ENCODE measurements around the gene SH3PXD2A. TPM values are rescaled to one million over a fixed set of nuclear protein-coding genes. Genes with fewer than 3 reads are reported as not detected.

SH3PXD2A gene
- total and polyA plus RNA-seq, 2 of the 4 experiments (the other 2 are of a cell fraction), result 6.3 to 23.0 TPM

GRCh38 chr10:103783681-103784080 lies 71.7 kb downstream of the SH3PXD2A start:
- Histone ChIP-seq H4K91ac (ENCODE audit: insufficient read depth, low read depth, low read length) (no peak overlapping the region), H3K4ac (ENCODE audit: low read depth, low read length) (no peak overlapping the region), H3K9ac (ENCODE audit: low read depth, low read length) (no peak overlapping the region), H2AK9ac (replicated peaks; ENCODE audit: low read depth, low read length, poor library complexity) (no peak overlapping the region), H4K20me1 (ENCODE audit: insufficient read depth, low read length) (peaks cover 13% of the 10 kb centered on the region; the same call in 1 of the 2 replicates), H4K5ac (ENCODE audit: low read depth, low read length) (no peak overlapping the region), H2BK5ac (ENCODE audit: low read depth, low read length, poor library complexity, severe bottlenecking) (no peak overlapping the region), H3K79me1 (ENCODE audit: low read depth in 1 of 2, low read length in 2 of 2) (peaks cover 0 to 17% of the 10 kb centered on the region in 2 experiments; a peak in 2 of 4 replicates), H3K27ac (ENCODE audit: insufficient read depth, low read length) (no peak overlapping the region), H2BK120ac (ENCODE audit: low read depth, low read length) (no peak overlapping the region), H3K18ac (ENCODE audit: low read depth, low read length) (no peak overlapping the region), H3K36me3 (ENCODE audit: control insufficient read depth, insufficient read depth, low read length) (no peaks in the 10 kb centered on the region), H3K56ac (ENCODE audit: extremely low read depth, insufficient read depth, low read length) (no peak overlapping the region), H3K9me3 (ENCODE audit: control insufficient read depth, insufficient read depth, low read length) (peaks cover 4% of the 10 kb centered on the region), H3K4me3 (ENCODE audit: insufficient read depth, low read depth, low read length) (no peak overlapping the region), H2BK15ac (ENCODE audit: low read depth, low read length) (no peak overlapping the region), H3K9me1 (ENCODE audit: insufficient read depth, low read length) (peaks cover 22% of the 10 kb centered on the region), H3K4me1 (ENCODE audit: control insufficient read depth, insufficient read depth, low read length) (peaks cover 16% of the 10 kb centered on the region), H3K23ac (ENCODE audit: low read depth, low read length) (no peak overlapping the region), H3K14ac (replicated peaks; ENCODE audit: low read depth, low read length) (no peak overlapping the region), H3K4me2 (ENCODE audit: low read depth, low read length) (no peak overlapping the region), H2BK20ac (ENCODE audit: low read depth, low read length) (no peak overlapping the region), H2AK5ac (ENCODE audit: low read depth, low read length) (no peak overlapping the region), H2AFZ (replicated peaks; ENCODE audit: low read length, poor library complexity) (no peak overlapping the region), H3K27me3 (ENCODE audit: control insufficient read depth, insufficient read depth, low read length) (no peaks in the 10 kb centered on the region), H4K8ac (ENCODE audit: low read depth in 2 of 2, low read length in 2 of 2) (no peak overlapping the region)
- no peak for DNase-seq
- BruUV-seq (replicated peaks), result no TSS peak
- no peak for TF ChIP-seq BHLHE40 (IDR thresholded peaks at IDR 0.05; ENCODE audit: low read depth, low read length)
- TF ChIP-seq RCOR1 (IDR thresholded peaks at IDR 0.05; ENCODE audit: insufficient replicate concordance, low read length), result no peak
- no peak for TF ChIP-seq CEBPB (IDR thresholded peaks at IDR 0.05; ENCODE audit: low read depth, low read length)
- no peak for TF ChIP-seq MAFK (IDR thresholded peaks at IDR 0.05; ENCODE audit: low read depth, low read length)
- no peak for TF ChIP-seq RAD21 (IDR thresholded peaks at IDR 0.05; ENCODE audit: low read length)
- dilution Hi-C loops (cut with HindIII; ENCODE audit: low sequenced_read_pairs, unreplicated experiment), result no loop called here
- in situ Hi-C loops (cut with MboI; ENCODE audit: low sequenced_read_pairs), result no loop called here
- no peak for ATAC-seq (ENCODE audit: low read depth)
- POLR2A ChIA-PET (ENCODE audit: unreplicated experiment), result no interaction called here
- intact Hi-C loops (cut with micrococcal nuclease), result no loop called here
- WGBS, 2 experiments (ENCODE audit: extremely low coverage in 2 of 2, insufficient read length in 1 of 2), result 60% methylated on average over 1 of the region's 7 CpGs; no CpG with 5 or more reads in 1 of the 2 experiments
- CTCF ChIA-PET, result interaction anchor here (0.7 kb wide), 1 partner anchor 59 kb away, joined by 4 read pairs; no protein-coding TSS in a partner anchor
